Right lobe of liver (tissue), 6 donors: ENCODE results near the gene SLC27A5. TPM values are rescaled to one million over a fixed set of nuclear protein-coding genes. Genes with fewer than 3 reads are reported as not detected.

Source experiments
- ATAC-seq, 4 donors: fragments of 200-7000 bp; cut with Tn5 transposase; one replicate each; pipeline ENCODE4 v1.9.1; 2020; ENCODE audit warnings: mild to moderate bottlenecking in 4 of 4, moderate library complexity in 4 of 4
- DNase-seq, 3 donors: peaks; one replicate each; pipeline ENCODE4 v3.0.0-alpha.2; 2020
- H3K27ac ChIP-seq, 3 donors: fragments of 200-600 bp; one replicate each; pipeline ENCODE4 v1.8.0; 2022
- H3K27me3 ChIP-seq, 2 donors: fragments of 200-600 bp; one replicate each; pipeline ENCODE4 v1.8.0; 2022
- H3K36me3 ChIP-seq, 4 donors: fragments of 200-600 bp; sonication (generic) in 1 of 4; one replicate each; pipeline versions ENCODE4 v1.5.1 to v1.8.0; 2017 to 2022; ENCODE audit warnings: control low read depth in 1 of 4
- H3K4me1 ChIP-seq, 4 donors: fragments of 200-600 bp; sonication (generic) in 1 of 4; one replicate each; pipeline versions ENCODE4 v1.5.1 to v1.8.0; 2017 to 2022; ENCODE audit warnings: control low read depth in 1 of 4
- H3K4me3 ChIP-seq, 3 donors: fragments of 200-600 bp; one replicate each; pipeline ENCODE4 v1.8.0; 2022
- H3K9me3 ChIP-seq, 4 donors: fragments of 200-600 bp; sonication (generic) in 1 of 4; one replicate each; pipeline versions ENCODE4 v1.5.1 to v1.8.0; 2017 to 2022; ENCODE audit warnings: control low read depth in 1 of 4
- POLR2A ChIP-seq: fragments of 450-650 bp; IDR thresholded peaks from one replicate; pipeline ENCODE4 v1.6.1; 2017; ENCODE audit warnings: antibody characterized with exemption, mild to moderate bottlenecking
- WGBS: methylation state at CpG from one replicate; pipeline ENCODE4 v1.1.6; 2018; ENCODE audit warnings: low coverage, low lambda C conversion rate; ENCODE audit not compliant: insufficient coverage; ENCODE audit errors: missing lambda C conversion rate; 5-methylcytosine and 5-hydroxymethylcytosine counted together
- intact Hi-C, 2 donors: fragments of 100-400 bp; cut with DNase I; formaldehyde crosslinking; loops; one replicate each; pipeline versions ENCODE4 v1.11.2 to v1.14.1; 2022
- total RNA-seq, 6 experiments: library from RNA; depleted of rRNA in 2 of 6; stranded (reverse); fragments of >200 nt in 2 of 6; fragmentation: NEBNext Ultra II Directional in 3 of 6; extraction: Animal tissue kit (Norgen Biotek cat#: 25700) in 3 of 6; gene quantifications; one replicate each; pipeline versions ENCODE4 v1.1.0 to v1.2.4, GENCODE V29; 2016 to 2023
- TF ChIP-seq, protein P1 (sequence below), 4 donors: fragments of 200-600 bp in 3 of 4; fragments of 450-650 bp in 1 of 4; IDR thresholded peaks; one replicate each; pipeline versions ENCODE4 v1.5.1 to v1.8.0; 2016 to 2022; ENCODE audit warnings: antibody characterized with exemption in 4 of 4, mild to moderate bottlenecking in 2 of 4
- donor health status: DM: no; HTN: yes; CAD: no.
- donor health status: DM: no; HTN: no; CAD: no.
- donor health status: DM: no; HTN: no; CAD: no.
- donor health status: DM: no; HTN: yes; CAD: no.
- donor health status: DM: no; HTN: yes; CAD: no.

SLC27A5 gene
- total RNA-seq, 6 experiments from 2014 or later = 107 to 737 (median 366) TPM

- Histone ChIP-seq H3K4me3 (peak overlapping the region in 1 of 3 donors; percentile 66), H3K4me1 (peaks cover 0 to 24% (median 9%) of the 10 kb centered on the region in 4 donors), H3K27me3 (no peaks in the 10 kb centered on the region), H3K9me3 (no peaks in the 10 kb centered on the region), H3K27ac (peak overlapping the region; percentile 68 to 91 (median 81)), H3K36me3 (peaks cover 0 to 4% (median 0%) of the 10 kb centered on the region in 4 donors)
- WGBS = 88% methylated on average over 5 of the region's 15 CpGs
- ATAC-seq = no peak
- intact Hi-C loops = no loop called here
- DNase-seq = peak in 1 of 3 donors; percentile 61
- TF ChIP-seq, protein P1, sequence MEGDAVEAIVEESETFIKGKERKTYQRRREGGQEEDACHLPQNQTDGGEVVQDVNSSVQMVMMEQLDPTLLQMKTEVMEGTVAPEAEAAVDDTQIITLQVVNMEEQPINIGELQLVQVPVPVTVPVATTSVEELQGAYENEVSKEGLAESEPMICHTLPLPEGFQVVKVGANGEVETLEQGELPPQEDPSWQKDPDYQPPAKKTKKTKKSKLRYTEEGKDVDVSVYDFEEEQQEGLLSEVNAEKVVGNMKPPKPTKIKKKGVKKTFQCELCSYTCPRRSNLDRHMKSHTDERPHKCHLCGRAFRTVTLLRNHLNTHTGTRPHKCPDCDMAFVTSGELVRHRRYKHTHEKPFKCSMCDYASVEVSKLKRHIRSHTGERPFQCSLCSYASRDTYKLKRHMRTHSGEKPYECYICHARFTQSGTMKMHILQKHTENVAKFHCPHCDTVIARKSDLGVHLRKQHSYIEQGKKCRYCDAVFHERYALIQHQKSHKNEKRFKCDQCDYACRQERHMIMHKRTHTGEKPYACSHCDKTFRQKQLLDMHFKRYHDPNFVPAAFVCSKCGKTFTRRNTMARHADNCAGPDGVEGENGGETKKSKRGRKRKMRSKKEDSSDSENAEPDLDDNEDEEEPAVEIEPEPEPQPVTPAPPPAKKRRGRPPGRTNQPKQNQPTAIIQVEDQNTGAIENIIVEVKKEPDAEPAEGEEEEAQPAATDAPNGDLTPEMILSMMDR (IDR thresholded peaks at IDR 0.05) = no peak
- no peak for TF ChIP-seq POLR2A
Observed at GRCh38 chr19:58477130-58477529, 34.7 kb downstream of the SLC27A5 start.

DNA sequence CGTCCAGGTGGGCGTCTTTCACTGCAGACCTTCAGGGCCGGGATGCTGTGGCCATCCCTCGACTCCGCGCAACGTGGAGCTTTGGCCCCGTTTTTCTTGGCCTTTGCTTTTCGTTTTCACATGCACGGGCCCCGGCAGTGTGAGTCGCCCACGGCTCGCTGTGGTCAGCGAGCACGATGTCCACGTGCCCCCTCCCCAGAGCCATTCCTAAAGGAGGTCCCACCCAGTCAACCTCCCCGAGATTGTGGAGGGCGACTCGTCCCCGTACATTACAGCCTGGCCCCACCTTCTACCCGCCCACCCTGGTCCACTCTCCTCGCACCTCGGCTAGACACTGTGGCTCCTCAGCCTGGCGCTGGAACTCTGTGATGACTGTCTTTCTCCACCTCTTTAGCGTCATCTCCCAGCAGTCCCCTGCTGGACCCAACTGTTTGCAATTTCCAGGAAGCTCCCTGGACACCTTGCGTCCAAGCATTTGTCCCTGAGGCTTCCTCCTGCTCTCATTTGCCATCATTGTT is 35.2 kb downstream of the SLC27A5 start:
- H3K4me1 ChIP-seq = peaks cover 0 to 24% (median 9%) of the 10 kb centered on the region in 4 donors
- DNase-seq (peak in 2 of 3 donors; percentile 66 to 67), ATAC-seq (peak; percentile 2 to 51 (median 16))
- H3K27ac ChIP-seq = peak overlapping the region; percentile 68 to 91 (median 81)
- no peaks in the 10 kb centered on the region for H3K27me3 ChIP-seq
- H3K4me3 ChIP-seq = peak overlapping the region; percentile 66 to 70 (median 66)
- peak; percentile 9 for TF ChIP-seq POLR2A
- TF ChIP-seq, protein P1 (IDR thresholded peaks at IDR 0.05) = no peak
- no peaks in the 10 kb centered on the region for H3K9me3 ChIP-seq
- intact Hi-C loops = no loop called here
- WGBS = 5% methylated on average over 13 of the region's 27 CpGs
- H3K36me3 ChIP-seq = peaks cover 0 to 4% (median 0%) of the 10 kb centered on the region in 4 donors

GRCh38 chr19:58475714-58476497 is 35.9 kb downstream of the SLC27A5 start, which contains the start of gene ZNF446:
Gene ZNF446 (plus strand): TSS chr19:58476352. CDS start chr19:58477219, 867 bp downstream.
- ATAC-seq (peak; percentile 79 to 89 (median 86)), DNase-seq (peak; percentile 95 to 97 (median 97))
- TF ChIP-seq, protein P1 (IDR thresholded peaks at IDR 0.05) = peak in 1 of 4 donors; percentile 9
- TF ChIP-seq POLR2A = peak; percentile 34
- no peaks in the 10 kb centered on the region for H3K9me3 ChIP-seq
- peaks cover 0 to 4% (median 0%) of the 10 kb centered on the region in 4 donors for H3K36me3 ChIP-seq
- WGBS = 0% methylated on average over 19 of the region's 64 CpGs
- peak within 1 kb of the TSS; percentile 66 to 70 (median 66) for H3K4me3 ChIP-seq
- H3K27me3 ChIP-seq = no peaks in the 10 kb centered on the region
- peaks cover 0 to 24% (median 9%) of the 10 kb centered on the region in 4 donors for H3K4me1 ChIP-seq
- peak within 1 kb of the TSS; percentile 68 to 91 (median 81) for H3K27ac ChIP-seq
- intact Hi-C loops = no loop called here

- no peaks in the 10 kb centered on the region for H3K9me3 ChIP-seq
- no peaks in the 10 kb centered on the region for H3K36me3 ChIP-seq
- intact Hi-C loops = no loop called here
- no peaks in the 10 kb centered on the region for H3K27me3 ChIP-seq
- no peak for TF ChIP-seq POLR2A
- TF ChIP-seq, protein P1 (IDR thresholded peaks at IDR 0.05) = no peak
- DNase-seq (peak in 1 of 3 donors; percentile 19), ATAC-seq (no peak)
- 13% methylated on average over 15 of the region's 27 CpGs for WGBS
- H3K4me3 ChIP-seq = peak overlapping the region; percentile 66 to 70 (median 66)
- peak overlapping the region; percentile 68 to 91 (median 81) for H3K27ac ChIP-seq
- H3K4me1 ChIP-seq = peaks cover 0 to 24% (median 9%) of the 10 kb centered on the region in 4 donors
Observed at GRCh38 chr19:58474997-58475713, 36.6 kb downstream of the SLC27A5 start.
